Measurements from ENCODE around the gene ANKS1B.

Gene ANKS1B

DNA sequence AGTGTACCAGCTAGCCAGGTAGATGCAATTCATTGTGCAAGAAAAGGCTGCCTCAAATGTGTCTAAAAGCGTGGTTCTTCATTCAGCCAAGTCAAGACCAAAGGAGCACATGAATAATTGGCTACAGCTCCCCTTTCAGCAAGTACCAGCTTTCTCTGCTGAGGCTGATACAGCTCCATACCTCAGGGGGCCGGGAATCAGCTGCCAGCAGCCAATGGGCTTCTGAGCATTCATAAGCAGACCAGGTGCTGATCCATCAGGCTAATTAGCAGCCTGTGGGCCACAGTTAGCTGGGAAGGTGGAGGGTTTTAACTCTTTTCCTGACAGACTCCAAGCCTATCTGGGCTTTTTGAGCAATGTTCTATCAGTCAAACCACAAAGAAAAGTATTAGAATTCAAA, 1075.0 kb downstream of the ANKS1B start:
- no peak for ATAC-seq
- TF ChIP-seq ZC3H10 (CRISPR knock-in tag; IDR thresholded peaks at IDR 0.05), result no peak
- TF ChIP-seq ESRRG (CRISPR knock-in tag; IDR thresholded peaks at IDR 0.05), result no peak
- no peak for TF ChIP-seq SNAI2 (CRISPR knock-in tag; IDR thresholded peaks at IDR 0.05)
- TF ChIP-seq, protein P1, sequence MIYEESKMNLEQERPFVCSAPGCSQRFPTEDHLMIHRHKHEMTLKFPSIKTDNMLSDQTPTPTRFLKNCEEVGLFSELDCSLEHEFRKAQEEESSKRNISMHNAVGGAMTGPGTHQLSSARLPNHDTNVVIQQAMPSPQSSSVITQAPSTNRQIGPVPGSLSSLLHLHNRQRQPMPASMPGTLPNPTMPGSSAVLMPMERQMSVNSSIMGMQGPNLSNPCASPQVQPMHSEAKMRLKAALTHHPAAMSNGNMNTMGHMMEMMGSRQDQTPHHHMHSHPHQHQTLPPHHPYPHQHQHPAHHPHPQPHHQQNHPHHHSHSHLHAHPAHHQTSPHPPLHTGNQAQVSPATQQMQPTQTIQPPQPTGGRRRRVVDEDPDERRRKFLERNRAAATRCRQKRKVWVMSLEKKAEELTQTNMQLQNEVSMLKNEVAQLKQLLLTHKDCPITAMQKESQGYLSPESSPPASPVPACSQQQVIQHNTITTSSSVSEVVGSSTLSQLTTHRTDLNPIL (CRISPR knock-in tag; IDR thresholded peaks at IDR 0.05; ENCODE audit: low read depth), result no peak
- TF ChIP-seq ZNF70 (CRISPR knock-in tag; IDR thresholded peaks at IDR 0.05), result no peak
- TF ChIP-seq, protein P2, sequence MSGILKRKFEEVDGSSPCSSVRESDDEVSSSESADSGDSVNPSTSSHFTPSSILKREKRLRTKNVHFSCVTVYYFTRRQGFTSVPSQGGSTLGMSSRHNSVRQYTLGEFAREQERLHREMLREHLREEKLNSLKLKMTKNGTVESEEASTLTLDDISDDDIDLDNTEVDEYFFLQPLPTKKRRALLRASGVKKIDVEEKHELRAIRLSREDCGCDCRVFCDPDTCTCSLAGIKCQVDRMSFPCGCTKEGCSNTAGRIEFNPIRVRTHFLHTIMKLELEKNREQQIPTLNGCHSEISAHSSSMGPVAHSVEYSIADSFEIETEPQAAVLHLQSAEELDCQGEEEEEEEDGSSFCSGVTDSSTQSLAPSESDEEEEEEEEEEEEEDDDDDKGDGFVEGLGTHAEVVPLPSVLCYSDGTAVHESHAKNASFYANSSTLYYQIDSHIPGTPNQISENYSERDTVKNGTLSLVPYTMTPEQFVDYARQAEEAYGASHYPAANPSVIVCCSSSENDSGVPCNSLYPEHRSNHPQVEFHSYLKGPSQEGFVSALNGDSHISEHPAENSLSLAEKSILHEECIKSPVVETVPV (CRISPR knock-in tag; IDR thresholded peaks at IDR 0.05), result no peak
- no peak for TF ChIP-seq ZNF565 (CRISPR knock-in tag; conservative IDR thresholded peaks at IDR 0.05; ENCODE audit: low read depth)
- TF ChIP-seq ZFP3 (CRISPR knock-in tag; IDR thresholded peaks at IDR 0.05), result no peak
- TF ChIP-seq OSR1 (CRISPR knock-in tag; IDR thresholded peaks at IDR 0.05), result no peak
- TF ChIP-seq RARB (CRISPR knock-in tag; IDR thresholded peaks at IDR 0.05), result no peak
- TF ChIP-seq ARNTL (CRISPR knock-in tag; IDR thresholded peaks at IDR 0.05; ENCODE audit: borderline replicate concordance, low read depth), result no peak
- TF ChIP-seq BACH2 (CRISPR knock-in tag; IDR thresholded peaks at IDR 0.05; ENCODE audit: borderline replicate concordance), result no peak
- TF ChIP-seq TOX (CRISPR knock-in tag; IDR thresholded peaks at IDR 0.05; ENCODE audit: borderline replicate concordance), result no peak
- TF ChIP-seq, protein P3, sequence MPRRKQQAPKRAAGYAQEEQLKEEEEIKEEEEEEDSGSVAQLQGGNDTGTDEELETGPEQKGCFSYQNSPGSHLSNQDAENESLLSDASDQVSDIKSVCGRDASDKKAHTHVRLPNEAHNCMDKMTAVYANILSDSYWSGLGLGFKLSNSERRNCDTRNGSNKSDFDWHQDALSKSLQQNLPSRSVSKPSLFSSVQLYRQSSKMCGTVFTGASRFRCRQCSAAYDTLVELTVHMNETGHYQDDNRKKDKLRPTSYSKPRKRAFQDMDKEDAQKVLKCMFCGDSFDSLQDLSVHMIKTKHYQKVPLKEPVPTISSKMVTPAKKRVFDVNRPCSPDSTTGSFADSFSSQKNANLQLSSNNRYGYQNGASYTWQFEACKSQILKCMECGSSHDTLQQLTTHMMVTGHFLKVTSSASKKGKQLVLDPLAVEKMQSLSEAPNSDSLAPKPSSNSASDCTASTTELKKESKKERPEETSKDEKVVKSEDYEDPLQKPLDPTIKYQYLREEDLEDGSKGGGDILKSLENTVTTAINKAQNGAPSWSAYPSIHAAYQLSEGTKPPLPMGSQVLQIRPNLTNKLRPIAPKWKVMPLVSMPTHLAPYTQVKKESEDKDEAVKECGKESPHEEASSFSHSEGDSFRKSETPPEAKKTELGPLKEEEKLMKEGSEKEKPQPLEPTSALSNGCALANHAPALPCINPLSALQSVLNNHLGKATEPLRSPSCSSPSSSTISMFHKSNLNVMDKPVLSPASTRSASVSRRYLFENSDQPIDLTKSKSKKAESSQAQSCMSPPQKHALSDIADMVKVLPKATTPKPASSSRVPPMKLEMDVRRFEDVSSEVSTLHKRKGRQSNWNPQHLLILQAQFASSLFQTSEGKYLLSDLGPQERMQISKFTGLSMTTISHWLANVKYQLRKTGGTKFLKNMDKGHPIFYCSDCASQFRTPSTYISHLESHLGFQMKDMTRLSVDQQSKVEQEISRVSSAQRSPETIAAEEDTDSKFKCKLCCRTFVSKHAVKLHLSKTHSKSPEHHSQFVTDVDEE (CRISPR knock-in tag; IDR thresholded peaks at IDR 0.05), result no peak
- no peak for TF ChIP-seq TCF4 (CRISPR knock-in tag; IDR thresholded peaks at IDR 0.05; ENCODE audit: borderline replicate concordance)
- TF ChIP-seq, protein P4, sequence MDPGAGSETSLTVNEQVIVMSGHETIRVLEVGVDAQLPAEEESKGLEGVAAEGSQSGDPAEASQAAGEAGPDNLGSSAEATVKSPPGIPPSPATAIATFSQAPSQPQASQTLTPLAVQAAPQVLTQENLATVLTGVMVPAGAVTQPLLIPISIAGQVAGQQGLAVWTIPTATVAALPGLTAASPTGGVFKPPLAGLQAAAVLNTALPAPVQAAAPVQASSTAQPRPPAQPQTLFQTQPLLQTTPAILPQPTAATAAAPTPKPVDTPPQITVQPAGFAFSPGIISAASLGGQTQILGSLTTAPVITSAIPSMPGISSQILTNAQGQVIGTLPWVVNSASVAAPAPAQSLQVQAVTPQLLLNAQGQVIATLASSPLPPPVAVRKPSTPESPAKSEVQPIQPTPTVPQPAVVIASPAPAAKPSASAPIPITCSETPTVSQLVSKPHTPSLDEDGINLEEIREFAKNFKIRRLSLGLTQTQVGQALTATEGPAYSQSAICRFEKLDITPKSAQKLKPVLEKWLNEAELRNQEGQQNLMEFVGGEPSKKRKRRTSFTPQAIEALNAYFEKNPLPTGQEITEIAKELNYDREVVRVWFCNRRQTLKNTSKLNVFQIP (CRISPR knock-in tag; IDR thresholded peaks at IDR 0.05; ENCODE audit: borderline replicate concordance, low read depth), result no peak
- TF ChIP-seq GLIS3 (CRISPR knock-in tag; IDR thresholded peaks at IDR 0.05), result no peak
- TF ChIP-seq ZFP30 (CRISPR knock-in tag; IDR thresholded peaks at IDR 0.05), result no peak
- no peak for TF ChIP-seq ISL1 (CRISPR knock-in tag; IDR thresholded peaks at IDR 0.05)

DNA sequence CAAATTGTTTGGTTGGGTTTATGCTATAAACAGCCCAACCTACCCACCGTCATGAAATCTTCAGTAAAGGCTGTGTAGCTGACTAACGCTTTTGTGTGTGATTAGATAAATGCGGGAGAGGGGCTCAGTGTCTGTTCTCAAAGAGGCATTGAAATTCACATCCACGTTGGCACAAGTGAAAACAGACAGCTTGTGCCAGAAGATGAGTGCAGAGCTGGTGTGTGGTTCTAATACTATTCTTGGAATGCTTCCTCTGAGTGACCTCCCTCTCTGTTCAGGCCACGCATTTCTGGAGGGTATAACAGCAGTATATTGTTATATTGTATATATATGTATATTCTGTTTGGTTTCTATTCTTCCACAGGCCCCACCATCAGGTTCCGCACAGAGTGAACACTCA, 1075.9 kb downstream of the ANKS1B start:
- TF ChIP-seq ZFP3 (CRISPR knock-in tag; IDR thresholded peaks at IDR 0.05) (no peak), ESRRG (CRISPR knock-in tag; IDR thresholded peaks at IDR 0.05) (no peak), RARB (CRISPR knock-in tag; IDR thresholded peaks at IDR 0.05) (no peak), ZNF8 (CRISPR knock-in tag; IDR thresholded peaks at IDR 0.05) (no peak), ZNF565 (CRISPR knock-in tag; conservative IDR thresholded peaks at IDR 0.05; ENCODE audit: low read depth) (no peak), CSDC2 (CRISPR knock-in tag; IDR thresholded peaks at IDR 0.05) (no peak), PPARA (CRISPR knock-in tag; IDR thresholded peaks at IDR 0.05; ENCODE audit: borderline replicate concordance) (no peak), GLIS3 (CRISPR knock-in tag; IDR thresholded peaks at IDR 0.05) (no peak)
- TF ChIP-seq, protein P2 (CRISPR knock-in tag; IDR thresholded peaks at IDR 0.05), result no peak
- TF ChIP-seq, protein P3 (CRISPR knock-in tag; IDR thresholded peaks at IDR 0.05), result no peak
- ATAC-seq, result peak; percentile 33; the same call in 1 of the 3 replicates
